ENCODE data around the gene MTLN.
"Not testable (repeated sequence)": the region's sequence is repeated elsewhere in the genome, so short reads cannot be mapped to it uniquely, and the experiment has no call there.

The MTLN gene

GRCh38 chr2:110211938-110212858 is at the start of gene MTLN:
MTLN (minus strand) TSS chr2:110212547; CDS start chr2:110212525, 22 bp downstream.
- no peak for FAIRE-seq
- DNase-seq (ENCODE audit: low spot score): peak; percentile 48

DNA sequence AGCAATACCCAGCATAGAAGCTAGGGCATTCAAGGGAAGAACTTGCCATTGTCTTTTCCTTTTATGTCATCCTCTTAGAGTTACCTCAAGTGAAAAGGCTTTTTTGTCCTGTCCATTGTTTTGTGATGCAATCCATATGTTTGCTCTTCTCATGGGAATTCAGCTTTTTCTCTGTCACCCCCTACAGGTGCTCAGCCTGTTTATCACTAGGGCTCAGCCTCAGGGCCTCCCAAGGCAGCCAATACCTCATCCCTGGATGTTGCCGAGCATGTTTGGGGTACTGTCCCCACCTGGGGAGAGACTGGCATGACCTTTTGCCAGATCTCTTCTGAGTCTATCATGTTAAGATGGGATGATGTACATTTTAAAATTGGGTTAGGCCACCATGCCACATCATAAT is 49.6 kb upstream of the MTLN start:
- FAIRE-seq; DNase-seq (ENCODE audit: low spot score): not testable (repeated sequence)

DNA sequence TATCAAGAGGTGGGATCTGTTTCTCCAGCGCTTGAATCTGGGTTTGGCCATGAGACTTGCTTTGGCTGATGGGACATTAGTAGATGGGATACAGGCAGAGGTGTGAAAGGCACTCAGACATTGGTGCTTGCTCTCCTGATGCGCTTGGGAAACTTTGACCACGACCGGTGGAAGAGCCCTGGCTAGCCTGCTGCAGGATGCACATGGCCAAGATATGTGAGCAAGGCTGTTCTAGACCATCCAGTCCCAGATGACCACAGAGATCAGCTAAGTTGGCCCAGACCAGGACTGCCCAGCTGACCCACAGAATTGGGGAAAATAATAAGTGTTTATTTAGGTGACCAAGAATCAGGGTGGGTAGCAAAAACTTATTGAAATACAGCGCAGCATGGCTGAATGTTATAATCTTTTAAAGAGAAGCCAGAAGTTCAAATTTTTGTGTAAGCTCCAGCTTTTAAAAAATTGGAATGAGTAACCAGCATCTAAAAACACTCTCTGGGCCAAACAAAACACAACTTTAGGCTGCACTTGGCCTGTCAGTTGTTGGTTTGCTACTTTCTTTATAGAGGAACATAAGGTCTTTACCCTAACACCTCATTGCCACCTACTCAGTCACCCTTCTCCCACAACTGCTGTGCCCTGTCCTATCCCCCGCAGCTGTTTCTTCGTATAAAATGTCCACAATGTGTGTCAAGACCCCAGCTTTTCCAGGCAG is 35.9 kb upstream of the MTLN start:
- not testable (repeated sequence) for FAIRE-seq; DNase-seq (ENCODE audit: low spot score)

DNA sequence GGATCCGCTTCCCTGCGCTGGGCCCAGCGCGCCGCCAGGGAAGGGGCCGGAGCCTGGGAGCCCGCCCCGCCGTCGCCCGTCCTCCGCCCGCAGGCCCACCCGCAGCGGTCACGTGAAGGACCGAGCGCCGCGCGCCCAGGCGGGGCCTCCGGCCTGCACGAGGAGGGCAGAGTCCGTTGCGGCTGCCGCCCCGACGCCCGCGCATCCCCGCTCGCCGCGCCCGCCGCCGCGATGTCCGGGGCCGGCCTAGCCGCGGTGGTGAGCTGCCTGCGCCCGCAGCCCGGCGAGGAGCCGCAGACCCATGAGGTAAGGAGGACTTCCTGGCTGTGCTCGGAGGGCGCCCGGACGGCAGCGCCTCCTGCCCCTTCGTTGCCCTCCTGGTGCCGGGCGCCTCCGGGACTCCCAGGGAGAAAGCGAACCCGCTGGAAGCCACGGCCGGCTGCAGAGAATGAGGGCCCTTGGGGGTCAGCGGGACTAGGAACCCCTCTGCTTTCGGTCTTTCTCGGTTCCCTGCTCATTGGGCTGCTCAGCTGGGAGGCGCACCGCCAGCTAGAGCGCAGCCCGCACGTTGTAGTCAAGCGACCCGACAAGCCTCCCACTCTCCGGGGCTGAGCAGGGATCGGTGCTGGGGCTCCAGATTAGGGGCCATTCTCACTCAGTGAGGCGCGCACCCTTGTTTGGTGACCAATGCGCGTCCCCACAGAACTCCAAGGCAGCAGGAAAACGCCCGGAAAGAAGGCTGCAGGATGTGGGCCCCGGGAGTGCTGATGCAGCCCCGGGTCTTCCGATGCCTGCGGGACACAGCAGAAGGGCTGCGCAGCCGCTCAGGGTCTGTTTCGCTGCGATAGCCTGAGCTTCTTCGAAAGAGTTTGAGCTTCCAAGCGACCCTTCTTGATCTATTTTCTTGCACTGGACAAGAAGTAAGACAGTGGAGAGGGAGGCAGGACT is 33.4 kb upstream of the MTLN start:
- FAIRE-seq; DNase-seq (ENCODE audit: low spot score): not testable (repeated sequence)

- DNase-seq (ENCODE audit: low spot score); FAIRE-seq: not testable (repeated sequence)
Observed at GRCh38 chr2:110243283-110243682, 30.9 kb upstream of the MTLN start.

DNA sequence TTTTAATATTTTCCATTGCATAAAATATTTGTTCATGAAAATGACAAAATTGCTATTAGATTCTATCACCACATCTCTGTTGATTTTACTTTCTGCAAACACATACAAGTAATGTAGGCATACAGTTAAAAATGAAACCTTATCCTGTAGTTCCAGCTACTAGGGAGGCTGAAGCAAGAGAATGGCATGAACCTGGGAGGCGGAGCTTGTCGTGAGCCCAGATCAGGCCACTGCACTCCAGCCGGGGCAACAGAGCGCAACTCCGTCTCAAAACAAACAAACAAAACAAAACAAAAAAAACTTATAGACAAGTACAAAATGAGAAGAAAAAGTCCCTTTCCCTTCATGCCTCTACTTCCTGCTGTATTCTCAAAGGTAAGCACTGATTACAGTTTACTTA is 22.2 kb upstream of the MTLN start:
- not testable (repeated sequence) for FAIRE-seq; DNase-seq (ENCODE audit: low spot score)

GRCh38 chr2:110229886-110230285 is 17.5 kb upstream of the MTLN start:
- not testable (repeated sequence) for FAIRE-seq; DNase-seq (ENCODE audit: low spot score)

DNA sequence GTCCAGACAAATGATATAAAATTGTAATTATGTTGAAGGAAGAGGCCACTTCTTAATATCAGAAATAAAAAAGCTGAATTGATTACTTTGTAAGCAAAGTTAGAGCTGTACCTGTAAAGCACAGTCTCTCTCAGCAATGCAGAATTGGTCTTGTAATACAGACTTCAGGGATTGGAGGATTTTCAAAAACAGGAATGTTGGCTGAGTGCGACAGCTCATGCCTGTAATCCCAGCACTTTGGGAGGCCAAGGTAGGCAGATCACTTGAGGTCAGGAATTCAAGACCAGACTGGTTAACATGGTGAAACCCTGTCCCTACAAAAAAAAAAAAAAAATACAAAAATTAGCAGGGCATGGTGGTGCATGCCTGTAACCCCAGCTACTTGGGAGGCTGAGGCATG is 10.3 kb upstream of the MTLN start:
- not testable (repeated sequence) for FAIRE-seq; DNase-seq (ENCODE audit: low spot score)

DNA sequence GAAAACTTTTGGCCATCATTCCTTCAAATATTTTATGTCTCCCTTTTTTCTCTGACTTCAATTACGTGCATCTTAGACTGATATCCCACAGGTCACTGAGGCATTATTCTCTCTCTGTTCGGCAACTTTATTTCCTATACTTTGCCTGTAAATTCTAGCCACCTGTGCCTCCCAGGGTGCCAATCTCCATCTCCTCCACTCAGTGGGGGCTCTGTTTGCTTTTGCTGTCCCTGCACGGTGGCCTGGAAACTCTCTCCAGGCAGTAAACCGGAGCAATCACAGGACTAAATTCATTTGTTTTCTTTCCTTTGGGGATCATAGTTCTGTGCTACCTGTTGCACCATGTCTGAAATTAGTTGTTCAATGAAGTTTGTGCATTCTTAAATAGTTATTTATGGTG is 9.6 kb upstream of the MTLN start:
- DNase-seq (ENCODE audit: low spot score): no peak
- FAIRE-seq: no peak

GRCh38 chr2:110220190-110220564 is 7.8 kb upstream of the MTLN start:
- FAIRE-seq (no peak), DNase-seq (ENCODE audit: low spot score) (no peak)

- FAIRE-seq: no peak
- no peak for DNase-seq (ENCODE audit: low spot score)
Observed at GRCh38 chr2:110219496-110220189, 7.3 kb upstream of the MTLN start.

GRCh38 chr2:110218889-110219288 is 6.5 kb upstream of the MTLN start:
- not testable (repeated sequence) for DNase-seq (ENCODE audit: low spot score); FAIRE-seq

DNA sequence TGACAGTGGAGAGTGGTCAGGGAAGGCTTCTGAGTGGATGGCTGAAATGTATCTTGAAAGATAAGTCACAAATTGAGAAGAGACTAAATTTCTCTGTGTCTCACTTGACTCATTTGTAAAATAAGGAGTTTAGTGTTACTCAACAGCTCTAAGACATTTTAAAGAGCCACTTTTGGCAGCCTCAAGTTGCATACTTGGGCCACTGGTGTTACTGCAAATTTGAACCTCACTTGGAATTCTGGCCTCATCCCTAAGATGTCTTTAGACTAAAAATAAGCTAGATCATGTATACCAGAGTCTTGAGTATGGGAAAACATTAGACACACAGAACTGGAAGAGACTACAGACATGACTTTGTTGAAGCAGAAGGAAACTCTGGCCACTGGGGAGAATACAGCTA is 4.5 kb upstream of the MTLN start:
- DNase-seq (ENCODE audit: low spot score) (no peak), FAIRE-seq (no peak)

DNA sequence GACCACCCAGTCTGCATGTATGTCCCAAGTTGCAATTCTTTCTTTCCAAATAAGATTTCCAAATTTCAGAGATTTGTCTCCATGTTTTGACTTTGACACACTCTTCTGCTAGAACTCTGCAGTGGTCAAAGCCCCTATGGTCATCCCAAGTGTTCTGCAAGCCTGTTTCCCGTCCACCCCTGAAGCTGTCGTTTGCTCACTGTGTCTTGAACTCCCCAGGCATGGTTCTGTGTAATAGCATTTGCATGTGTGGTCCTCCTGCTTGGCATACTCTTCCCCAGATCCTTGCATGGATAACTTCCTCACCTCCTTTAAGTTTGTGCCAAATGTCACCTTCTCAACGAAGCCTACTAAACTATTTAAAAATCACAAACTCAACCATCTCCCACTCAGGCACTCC is 3.9 kb upstream of the MTLN start:
- no peak for DNase-seq (ENCODE audit: low spot score)
- FAIRE-seq: no peak

DNA sequence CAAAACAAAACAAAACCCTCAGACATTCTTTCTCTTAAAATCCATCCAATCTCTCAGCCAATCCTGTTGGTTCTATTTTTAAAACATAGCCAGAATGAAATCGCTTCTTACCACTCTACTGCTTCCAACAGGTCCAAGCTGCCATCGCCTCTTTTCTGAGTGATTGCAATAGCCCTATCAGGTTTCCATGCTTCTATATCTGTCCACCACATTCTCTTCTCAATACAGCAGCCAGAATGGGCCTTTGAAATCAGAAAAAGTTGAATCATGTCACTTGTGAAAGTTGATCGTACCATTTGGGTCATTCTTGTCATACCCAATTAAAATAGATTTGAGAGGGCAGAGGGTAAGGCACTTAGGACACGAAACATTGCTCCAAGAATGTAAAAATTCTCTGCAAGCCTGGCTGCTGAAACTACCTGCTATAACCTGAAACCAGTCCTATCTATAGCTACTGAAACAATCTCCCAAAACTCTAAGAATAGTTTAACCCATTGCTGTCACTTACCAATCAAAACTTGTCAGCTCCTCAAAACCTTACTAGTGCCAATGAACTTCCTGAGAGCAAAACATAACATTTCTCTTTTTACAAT is 3.3 kb upstream of the MTLN start:
- FAIRE-seq: no peak
- DNase-seq (ENCODE audit: low spot score): no peak

DNA sequence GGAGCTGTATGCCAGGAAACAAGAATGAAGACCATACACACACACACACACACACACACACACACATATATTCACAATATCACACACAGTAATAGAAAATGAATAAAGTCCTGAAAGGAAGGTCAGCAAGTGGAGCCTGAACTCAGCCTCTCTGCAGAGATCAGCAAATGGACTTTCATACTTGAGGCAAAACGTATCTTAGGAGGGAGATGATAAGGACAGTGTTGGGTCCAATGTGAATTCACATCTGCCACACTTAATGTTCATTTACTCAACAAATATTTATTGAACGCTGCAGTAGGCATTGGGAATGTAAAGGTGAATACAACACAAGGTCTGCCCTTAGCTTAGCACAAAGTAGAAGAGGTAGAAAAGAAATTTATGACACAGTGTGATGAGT is 2.7 kb upstream of the MTLN start:
- no peak for DNase-seq (ENCODE audit: low spot score)
- FAIRE-seq: no peak

- DNase-seq (ENCODE audit: low spot score); FAIRE-seq: not testable (repeated sequence)
Observed at GRCh38 chr2:110213522-110213921, 1.2 kb upstream of the MTLN start.

DNA sequence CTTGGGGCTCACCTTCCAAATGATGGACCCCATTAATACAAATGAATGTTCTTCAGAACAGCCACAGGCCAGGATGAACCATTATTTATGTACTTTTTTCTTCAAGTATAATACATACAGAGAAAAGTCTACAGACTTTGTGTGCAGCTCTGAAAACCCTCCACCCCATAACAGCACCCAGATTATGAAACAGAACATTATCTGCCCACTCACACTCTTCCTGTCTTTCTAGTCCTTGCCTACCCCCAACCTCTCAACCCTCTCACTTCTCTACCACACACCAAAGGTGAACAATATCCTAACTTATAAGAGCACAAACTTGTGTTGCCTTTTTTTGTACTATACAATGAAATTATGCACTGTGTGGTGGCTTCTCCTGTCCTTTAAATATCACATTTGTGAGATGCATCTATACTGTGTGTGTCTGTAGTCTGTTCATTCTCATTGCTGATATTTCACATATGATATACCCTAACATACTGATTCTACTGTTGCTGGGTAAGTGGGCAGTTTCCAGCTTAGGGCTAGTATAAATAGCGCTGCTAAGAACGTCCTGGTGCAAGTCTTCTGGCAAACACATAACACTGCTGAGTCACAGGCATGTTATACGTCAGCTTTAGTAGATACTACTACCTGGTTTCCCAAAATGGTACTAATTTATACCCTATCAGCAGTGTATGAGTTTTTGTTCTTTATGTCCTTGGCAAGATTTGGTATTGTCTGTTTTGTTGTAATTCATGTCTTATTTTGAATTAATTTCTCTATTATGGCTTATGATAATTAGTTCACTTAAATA is 6.5 kb downstream of the MTLN start:
- DNase-seq (ENCODE audit: low spot score) (no peak), FAIRE-seq (no peak)
